ENCODE data around the gene TMEM121.

GRCh38 chr14:105505101-105505500 lies 21.3 kb upstream of the TMEM121 start:
- TF ChIP-seq, protein P1, sequence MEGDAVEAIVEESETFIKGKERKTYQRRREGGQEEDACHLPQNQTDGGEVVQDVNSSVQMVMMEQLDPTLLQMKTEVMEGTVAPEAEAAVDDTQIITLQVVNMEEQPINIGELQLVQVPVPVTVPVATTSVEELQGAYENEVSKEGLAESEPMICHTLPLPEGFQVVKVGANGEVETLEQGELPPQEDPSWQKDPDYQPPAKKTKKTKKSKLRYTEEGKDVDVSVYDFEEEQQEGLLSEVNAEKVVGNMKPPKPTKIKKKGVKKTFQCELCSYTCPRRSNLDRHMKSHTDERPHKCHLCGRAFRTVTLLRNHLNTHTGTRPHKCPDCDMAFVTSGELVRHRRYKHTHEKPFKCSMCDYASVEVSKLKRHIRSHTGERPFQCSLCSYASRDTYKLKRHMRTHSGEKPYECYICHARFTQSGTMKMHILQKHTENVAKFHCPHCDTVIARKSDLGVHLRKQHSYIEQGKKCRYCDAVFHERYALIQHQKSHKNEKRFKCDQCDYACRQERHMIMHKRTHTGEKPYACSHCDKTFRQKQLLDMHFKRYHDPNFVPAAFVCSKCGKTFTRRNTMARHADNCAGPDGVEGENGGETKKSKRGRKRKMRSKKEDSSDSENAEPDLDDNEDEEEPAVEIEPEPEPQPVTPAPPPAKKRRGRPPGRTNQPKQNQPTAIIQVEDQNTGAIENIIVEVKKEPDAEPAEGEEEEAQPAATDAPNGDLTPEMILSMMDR (IDR thresholded peaks at IDR 0.05) = no peak
- TF ChIP-seq POLR2AphosphoS5 (IDR thresholded peaks at IDR 0.05) = no peak
